Naive B cell (primary cell): ENCODE measurements around the gene MEGF6. TPM values are rescaled to one million over a fixed set of nuclear protein-coding genes. Genes with fewer than 3 reads are reported as not detected.

Source experiments
- ATAC-seq, 2 donors: fragments of 150-1000 bp; cut with Tn5 transposase; 2 replicates each; pipeline ENCODE4 v1.10.0; 2021; ENCODE audit warnings: low read depth in 2 of 2, mild to moderate bottlenecking in 2 of 2, moderate library complexity in 2 of 2
- DNase-seq: peaks from one replicate; pipeline ENCODE4 v3.0.0; 2022
- H3K27ac Mint-ChIP-seq, 6 donors: one replicate each; pipeline ENCODE4 v1.8.0; 2020 to 2022; ENCODE audit warnings: mild to moderate bottlenecking in 6 of 6, mixed read lengths in 6 of 6, moderate library complexity in 5 of 6, inconsistent platforms in 2 of 6
- H3K27me3 Mint-ChIP-seq, 3 donors: one replicate each; pipeline ENCODE4 v1.8.0; 2021 to 2022; ENCODE audit warnings: mixed read lengths in 3 of 3, mild to moderate bottlenecking in 1 of 3
- H3K36me3 Mint-ChIP-seq, 2 donors: one replicate each; pipeline ENCODE4 v1.8.0; 2020 to 2022; ENCODE audit warnings: mixed read lengths in 2 of 2, inconsistent platforms in 1 of 2, mild to moderate bottlenecking in 1 of 2
- H3K4me1 Mint-ChIP-seq, 3 donors: one replicate each; pipeline ENCODE4 v1.8.0; 2020 to 2022; ENCODE audit warnings: mixed read lengths in 3 of 3, inconsistent platforms in 1 of 3, mild to moderate bottlenecking in 1 of 3, moderate library complexity in 1 of 3
- H3K4me3 Mint-ChIP-seq, 8 donors: one replicate each; pipeline ENCODE4 v1.8.0; 2020 to 2022; ENCODE audit warnings: mild to moderate bottlenecking in 8 of 8, mixed read lengths in 8 of 8, moderate library complexity in 8 of 8, inconsistent platforms in 2 of 8
- H3K9me3 Mint-ChIP-seq, 7 donors: one replicate each; pipeline ENCODE4 v1.8.0; 2020 to 2022; ENCODE audit warnings: mixed read lengths in 7 of 7, mild to moderate bottlenecking in 5 of 7, inconsistent platforms in 2 of 7, moderate library complexity in 1 of 7
- polyA plus RNA-seq, 6 donors: library from polyadenylated mRNA; unstranded; fragments of 300-500 nt; fragmentation: Illumina TruSeq; gene quantifications; one replicate each; pipeline ENCODE4 v1.2.3, GENCODE V29; 2021; ENCODE audit warnings: low read depth in 6 of 6

Gene MEGF6
- polyA plus RNA-seq, 6 donors from 2014 or later, result 3.1 to 8.8 (median 4.3) TPM; not detected in 1

GRCh38 chr1:3608154-3608553 is 3.2 kb downstream of the MEGF6 start:
- no peaks in the 10 kb centered on the region for H3K36me3 Mint-ChIP-seq
- peaks cover 4 to 31% (median 8%) of the 10 kb centered on the region in 3 donors for H3K27me3 Mint-ChIP-seq
- no peak overlapping the region for H3K27ac Mint-ChIP-seq
- peak overlapping the region in 1 of 8 donors; percentile 42 for H3K4me3 Mint-ChIP-seq
- H3K9me3 Mint-ChIP-seq, result no peaks in the 10 kb centered on the region
- peaks cover 10 to 17% (median 12%) of the 10 kb centered on the region in 3 donors for H3K4me1 Mint-ChIP-seq
- no peak for ATAC-seq
- no peak for DNase-seq

GRCh38 chr1:3607703-3608065 is 3.6 kb downstream of the MEGF6 start:
- Mint-ChIP-seq H3K27ac (no peak overlapping the region), H3K9me3 (no peaks in the 10 kb centered on the region), H3K27me3 (peaks cover 4 to 31% (median 6%) of the 10 kb centered on the region in 3 donors), H3K4me3 (no peak overlapping the region), H3K4me1 (peaks cover 10 to 17% (median 12%) of the 10 kb centered on the region in 3 donors), H3K36me3 (no peaks in the 10 kb centered on the region)
- DNase-seq (no peak), ATAC-seq (no peak)

GRCh38 chr1:3606779-3607702 is 4.3 kb downstream of the MEGF6 start:
- H3K4me1 Mint-ChIP-seq, result peaks cover 9 to 14% (median 9%) of the 10 kb centered on the region in 3 donors
- H3K9me3 Mint-ChIP-seq, result no peaks in the 10 kb centered on the region

DNA sequence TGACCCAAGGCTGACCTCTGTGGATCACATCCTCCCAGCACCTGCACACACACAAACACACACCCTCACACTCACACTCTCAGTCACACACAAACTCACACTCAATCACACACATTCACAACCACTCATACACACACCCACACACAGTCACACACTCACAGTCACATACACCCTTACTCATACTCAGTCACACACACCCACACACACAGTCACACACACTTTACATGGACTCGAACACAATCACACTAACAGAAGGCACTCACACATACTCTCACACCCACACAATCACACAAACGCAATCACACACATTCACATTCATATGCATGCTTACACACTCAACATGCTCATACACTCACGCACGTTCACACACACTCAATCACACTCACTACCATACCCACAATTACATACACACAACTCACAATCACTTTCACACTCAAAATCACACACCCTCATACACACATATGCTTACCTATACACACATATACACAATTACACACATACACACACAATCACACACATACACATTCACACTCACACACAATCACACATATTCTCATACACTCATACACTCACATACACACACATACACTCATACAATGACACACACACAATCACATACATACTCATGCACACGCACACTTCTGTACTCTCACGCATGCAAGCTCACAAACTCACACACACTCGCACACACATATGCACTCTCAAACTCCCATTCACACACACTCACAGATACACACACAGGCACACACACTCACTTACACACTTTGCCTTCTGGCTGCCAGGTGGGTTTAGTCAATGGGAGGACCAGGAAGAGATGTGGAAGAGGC is 6.1 kb downstream of the MEGF6 start:
- H3K27ac Mint-ChIP-seq, result no peak overlapping the region
- H3K4me1 Mint-ChIP-seq, result no peaks in the 10 kb centered on the region
- no peak for DNase-seq
- H3K4me3 Mint-ChIP-seq, result no peak overlapping the region
- ATAC-seq, result no peak
- no peaks in the 10 kb centered on the region for H3K9me3 Mint-ChIP-seq
- H3K27me3 Mint-ChIP-seq, result peaks cover 0 to 17% (median under 1%) of the 10 kb centered on the region in 3 donors
- H3K36me3 Mint-ChIP-seq, result no peaks in the 10 kb centered on the region

More at GRCh38 chr1:3606779-3607702, 4.3 kb downstream of the MEGF6 start:
- H3K27me3 Mint-ChIP-seq, result peaks cover 4 to 28% (median 6%) of the 10 kb centered on the region in 3 donors
- no peak for ATAC-seq
- no peak overlapping the region for H3K4me3 Mint-ChIP-seq
- DNase-seq, result no peak
- H3K36me3 Mint-ChIP-seq, result no peaks in the 10 kb centered on the region
- no peak overlapping the region for H3K27ac Mint-ChIP-seq

DNA sequence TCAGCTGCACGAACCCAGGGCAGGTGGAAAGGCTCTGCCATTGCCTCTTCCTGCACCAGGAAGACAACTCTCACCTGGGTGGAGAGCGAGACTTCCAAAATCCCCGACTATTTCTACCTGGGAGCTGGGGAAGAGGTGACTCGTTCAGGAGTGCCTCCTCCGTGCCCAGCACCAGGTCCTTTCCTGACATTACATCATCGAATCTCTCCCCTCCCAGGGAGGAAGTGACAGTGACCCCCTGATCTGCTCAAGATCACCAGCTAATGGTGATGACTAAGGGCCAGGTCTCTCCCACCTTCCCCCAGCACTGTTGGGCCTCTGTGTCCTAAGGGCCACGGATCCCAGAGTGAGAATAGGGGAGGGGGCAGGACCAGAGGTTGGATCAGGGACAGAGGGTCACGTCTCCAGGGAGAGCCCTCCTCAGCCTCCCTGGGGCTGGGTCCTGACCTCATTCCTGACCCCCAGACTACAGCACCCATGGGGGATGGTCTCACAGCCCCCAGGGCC is 6.8 kb downstream of the MEGF6 start:
- Mint-ChIP-seq H3K4me3 (no peak overlapping the region), H3K27me3 (peaks cover 0 to 15% (median 0%) of the 10 kb centered on the region in 3 donors), H3K36me3 (no peaks in the 10 kb centered on the region), H3K9me3 (no peaks in the 10 kb centered on the region), H3K4me1 (no peaks in the 10 kb centered on the region), H3K27ac (no peak overlapping the region)
- ATAC-seq (no peak), DNase-seq (no peak)

- peaks cover 0 to 14% (median 0%) of the 10 kb centered on the region in 3 donors for H3K27me3 Mint-ChIP-seq
- H3K9me3 Mint-ChIP-seq, result no peaks in the 10 kb centered on the region
- no peaks in the 10 kb centered on the region for H3K36me3 Mint-ChIP-seq
- H3K27ac Mint-ChIP-seq, result no peak overlapping the region
- peaks cover 0 to 4% (median 0%) of the 10 kb centered on the region in 3 donors for H3K4me1 Mint-ChIP-seq
- DNase-seq (no peak), ATAC-seq (no peak)
- H3K4me3 Mint-ChIP-seq, result no peak overlapping the region
Observed at GRCh38 chr1:3603571-3604467, 7.5 kb downstream of the MEGF6 start.

- ATAC-seq, result no peak
- peaks cover 0 to 9% (median 0%) of the 10 kb centered on the region in 3 donors for H3K27me3 Mint-ChIP-seq
- H3K4me1 Mint-ChIP-seq, result peaks cover 2 to 11% (median 3%) of the 10 kb centered on the region in 3 donors
- no peaks in the 10 kb centered on the region for H3K36me3 Mint-ChIP-seq
- no peaks in the 10 kb centered on the region for H3K9me3 Mint-ChIP-seq
- no peak overlapping the region for H3K27ac Mint-ChIP-seq
- no peak for DNase-seq
- H3K4me3 Mint-ChIP-seq, result no peak overlapping the region
Observed at GRCh38 chr1:3603156-3603555, 8.2 kb downstream of the MEGF6 start.

DNA sequence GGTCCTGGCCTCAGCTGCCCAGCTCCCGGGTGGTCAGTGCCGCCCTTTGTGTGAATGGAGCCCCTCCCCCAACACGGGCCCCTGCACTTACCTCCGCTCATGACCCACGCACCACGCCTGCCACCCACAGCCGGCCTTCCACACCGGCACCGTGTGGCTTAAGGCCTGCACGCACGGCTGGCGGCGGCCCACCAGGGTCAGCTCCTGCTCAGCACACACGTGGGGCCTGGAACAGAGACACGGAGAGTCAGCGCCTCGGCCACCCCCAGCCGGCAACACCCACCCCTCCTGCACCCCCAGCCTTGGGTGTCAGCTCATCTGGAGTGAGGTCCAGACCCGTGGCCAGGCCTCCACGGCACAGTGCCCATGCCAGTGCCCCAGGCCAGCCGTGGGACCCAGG is 8.9 kb downstream of the MEGF6 start:
- H3K4me3 Mint-ChIP-seq, result no peak overlapping the region
- ATAC-seq, result no peak
- no peaks in the 10 kb centered on the region for H3K9me3 Mint-ChIP-seq
- no peak overlapping the region for H3K27ac Mint-ChIP-seq
- DNase-seq, result no peak
- H3K36me3 Mint-ChIP-seq, result no peaks in the 10 kb centered on the region
- H3K27me3 Mint-ChIP-seq, result peaks cover 0 to 7% (median 0%) of the 10 kb centered on the region in 3 donors
- H3K4me1 Mint-ChIP-seq, result peaks cover 9 to 19% (median 10%) of the 10 kb centered on the region in 3 donors

DNA sequence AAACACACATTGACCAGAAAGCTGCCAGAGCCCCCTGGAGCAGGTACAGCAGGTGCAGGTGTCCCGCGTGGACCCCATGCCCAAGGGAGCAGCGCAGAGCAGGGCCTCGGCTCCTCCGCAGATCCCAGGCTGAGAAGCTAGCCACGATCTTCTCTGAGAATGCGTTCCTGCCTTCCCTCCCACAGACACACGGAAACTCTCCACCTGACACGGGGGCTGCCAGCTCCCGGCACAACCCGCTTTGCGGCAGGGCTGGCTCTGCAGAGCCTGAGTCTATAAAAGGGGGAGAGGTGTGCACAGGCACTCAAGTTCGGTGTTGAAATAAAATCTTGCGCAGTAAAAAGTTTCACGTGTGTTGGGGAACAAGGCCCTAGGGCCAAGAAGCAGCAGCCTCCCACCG is 9.6 kb downstream of the MEGF6 start:
- Mint-ChIP-seq H3K4me3 (peak overlapping the region in 2 of 8 donors; percentile 44 to 47), H3K4me1 (peaks cover 15 to 25% (median 15%) of the 10 kb centered on the region in 3 donors), H3K9me3 (no peaks in the 10 kb centered on the region), H3K27me3 (peaks cover 0 to 4% (median 0%) of the 10 kb centered on the region in 3 donors), H3K27ac (no peak overlapping the region), H3K36me3 (no peaks in the 10 kb centered on the region)
- no peak for ATAC-seq
- no peak for DNase-seq

DNA sequence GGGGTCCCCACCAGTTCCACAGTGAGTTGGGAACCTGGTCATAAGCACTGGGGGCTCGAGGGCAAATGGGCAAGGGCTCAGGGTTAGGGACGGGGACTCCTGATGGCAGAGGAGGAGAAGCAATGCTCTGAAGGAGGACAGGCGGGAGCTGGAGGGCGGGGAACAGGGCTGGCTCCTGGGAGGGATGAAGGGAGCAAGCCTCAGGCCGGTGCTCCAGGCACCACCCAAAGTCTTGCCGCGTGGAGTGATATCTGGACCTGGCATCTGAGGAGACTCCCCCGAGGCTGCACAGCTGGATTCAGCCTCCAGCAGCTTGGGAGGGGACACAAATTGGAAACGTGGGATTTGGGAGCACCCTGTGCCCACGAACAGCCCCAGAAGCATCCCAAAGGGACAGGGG is 11.0 kb downstream of the MEGF6 start:
- ATAC-seq, result no peak
- DNase-seq, result no peak
- H3K27me3 Mint-ChIP-seq, result peaks cover 0 to 4% (median 0%) of the 10 kb centered on the region in 3 donors
- no peaks in the 10 kb centered on the region for H3K36me3 Mint-ChIP-seq
- H3K4me3 Mint-ChIP-seq, result peak overlapping the region in 1 of 8 donors; percentile 56
- H3K4me1 Mint-ChIP-seq, result peaks cover 15 to 26% (median 18%) of the 10 kb centered on the region in 3 donors
- H3K9me3 Mint-ChIP-seq, result no peaks in the 10 kb centered on the region
- H3K27ac Mint-ChIP-seq, result no peak overlapping the region

GRCh38 chr1:3599816-3600215 is 11.5 kb downstream of the MEGF6 start:
- H3K4me1 Mint-ChIP-seq, result peaks cover 15 to 26% (median 18%) of the 10 kb centered on the region in 3 donors
- no peak for ATAC-seq
- H3K9me3 Mint-ChIP-seq, result no peaks in the 10 kb centered on the region
- H3K36me3 Mint-ChIP-seq, result no peaks in the 10 kb centered on the region
- no peak for DNase-seq
- no peak overlapping the region for H3K27ac Mint-ChIP-seq
- H3K27me3 Mint-ChIP-seq, result peaks cover 0 to 4% (median 0%) of the 10 kb centered on the region in 3 donors
- H3K4me3 Mint-ChIP-seq, result peak overlapping the region in 1 of 8 donors; percentile 56

GRCh38 chr1:3599286-3599811 is 12.0 kb downstream of the MEGF6 start:
- Mint-ChIP-seq H3K4me3 (peak overlapping the region in 3 of 8 donors; percentile 41 to 83 (median 51)), H3K27me3 (peaks cover 0 to 4% (median 0%) of the 10 kb centered on the region in 3 donors), H3K4me1 (peaks cover 15 to 26% (median 18%) of the 10 kb centered on the region in 3 donors), H3K9me3 (no peaks in the 10 kb centered on the region), H3K36me3 (no peaks in the 10 kb centered on the region), H3K27ac (peak overlapping the region in 1 of 6 donors; percentile 50)
- no peak for DNase-seq
- no peak for ATAC-seq
